H1 (cell line): Measurements from ENCODE around the gene USP35. TPM values are rescaled to one million over a fixed set of nuclear protein-coding genes. Genes with fewer than 3 reads are reported as not detected.

ENCODE experiments used
- CTCF ChIA-PET: fragments of 300-600 bp; sonication (Branson Sonifier 250); formaldehyde crosslinking; loops from one replicate; lab custom pipeline; 2021; ENCODE audit not compliant: partially characterized antibody; lab: Charles Lee
- POLR2A ChIA-PET: fragments of 300-600 bp; sonication (Branson Sonifier 250); formaldehyde crosslinking; loops from one replicate; lab custom pipeline; 2021; ENCODE audit warnings: inconsistent platforms; ENCODE audit not compliant: partially characterized antibody; lab: Charles Lee
- DNase-seq, 2 experiments: peaks; one replicate each; pipeline versions ENCODE4 v3.0.0 to v3.0.0-alpha.2; 2010 to 2022; ENCODE audit warnings: low spot score in 2 of 2, low read depth in 1 of 2, mixed read lengths in 1 of 2
- FAIRE-seq: peaks from 2 replicates; lab custom pipeline; 2011; peaks lifted over from hg19 to GRCh38; lab: Jason Lieb, UNC
- H2AFZ ChIP-seq: 2 replicates; pipeline ENCODE4 v1.8.1; 2012; ENCODE audit warnings: low read length, inconsistent platforms
- H2AK5ac ChIP-seq: 2 replicates; pipeline ENCODE4 v1.6.1; 2013; ENCODE audit warnings: low read depth, low read length
- H2BK120ac ChIP-seq: replicated peaks from 2 replicates; pipeline ENCODE3; 2013; ENCODE audit warnings: low read depth, low read length, inconsistent platforms
- H2BK12ac ChIP-seq: 2 replicates; pipeline ENCODE4 v1.6.1; 2013; ENCODE audit warnings: low read depth, low read length
- H2BK15ac ChIP-seq: 2 replicates; pipeline ENCODE4 v1.6.1; 2013; ENCODE audit warnings: low read length
- H2BK20ac ChIP-seq: 2 replicates; pipeline ENCODE4 v1.6.1; 2013; ENCODE audit warnings: low read length
- H2BK5ac ChIP-seq: 2 replicates; pipeline ENCODE4 v1.6.1; 2013; ENCODE audit warnings: low read depth, low read length
- H3K14ac ChIP-seq: 2 replicates; pipeline ENCODE4 v1.6.1; 2013; ENCODE audit warnings: inconsistent platforms; ENCODE audit not compliant: insufficient read length
- H3K18ac ChIP-seq: 2 replicates; pipeline ENCODE4 v1.6.1; 2013; ENCODE audit warnings: low read length; ENCODE audit errors: extremely low read depth
- H3K23ac ChIP-seq: 2 replicates; pipeline ENCODE4 v1.6.1; 2013; ENCODE audit warnings: inconsistent platforms; ENCODE audit not compliant: insufficient read length
- H3K23me2 ChIP-seq: 2 replicates; pipeline ENCODE4 v1.6.1; 2013; ENCODE audit warnings: low read depth, low read length
- H3K27ac ChIP-seq: 2 replicates; pipeline ENCODE4 v1.6.1; 2011; ENCODE audit warnings: low read depth, low read length, inconsistent platforms
- H3K27me3 ChIP-seq, 4 experiments: replicated peaks in 1 of 4; 1 replicate in 1 of 4; 2 replicates in 3 of 4; pipeline versions ENCODE4 v1.6.1 to v1.8.1; 2011 to 2013; ENCODE audit warnings: low read length in 3 of 4, mild to moderate bottlenecking in 3 of 4, inconsistent platforms in 2 of 4, mixed read lengths in 2 of 4, moderate library complexity in 1 of 4; ENCODE audit not compliant: control insufficient read depth in 3 of 4, insufficient read depth in 3 of 4; ENCODE audit errors: extremely low read depth in 1 of 4
- H3K36me3 ChIP-seq, 4 experiments: 2 replicates each; pipeline versions ENCODE4 v1.6.1 to v1.8.1; 2011 to 2013; ENCODE audit warnings: mild to moderate bottlenecking in 4 of 4, low read length in 3 of 4, moderate library complexity in 2 of 4, control low read depth in 1 of 4, inconsistent platforms in 1 of 4; ENCODE audit not compliant: insufficient read depth in 4 of 4, control insufficient read depth in 2 of 4
- H3K4ac ChIP-seq: replicated peaks from 2 replicates; pipeline ENCODE3; 2013; ENCODE audit warnings: low read length, low read depth, mixed read lengths, inconsistent platforms; ENCODE audit not compliant: insufficient read length
- H3K4me1 ChIP-seq, 4 experiments: replicated peaks in 1 of 4; 1 replicate in 1 of 4; 2 replicates in 3 of 4; pipeline versions ENCODE4 v1.6.1 to v1.8.1; 2011 to 2013; ENCODE audit warnings: low read length in 3 of 4, inconsistent platforms in 2 of 4, mixed read lengths in 1 of 4; ENCODE audit not compliant: insufficient read depth in 4 of 4, control insufficient read depth in 3 of 4
- H3K4me2 ChIP-seq, 2 experiments: 2 replicates each; pipeline versions ENCODE4 v1.6.1 to v1.8.1; 2011 to 2013; ENCODE audit warnings: low read depth in 2 of 2, low read length in 2 of 2, control low read depth in 1 of 2, inconsistent platforms in 1 of 2, mild to moderate bottlenecking in 1 of 2; ENCODE audit not compliant: insufficient read depth in 1 of 2
- H3K4me3 ChIP-seq, 4 experiments: fragments of 200-600, 300-600 bp in 1 of 4; sonication (generic), shearing (Covaris generic), sonication (Bioruptor Twin) in 1 of 4; 2 replicates each; pipeline versions ENCODE4 v1.5.1 to v1.8.1; 2011 to 2016; ENCODE audit warnings: low read length in 4 of 4, low read depth in 3 of 4, control low read depth in 2 of 4, inconsistent platforms in 2 of 4, mild to moderate bottlenecking in 2 of 4, mixed read lengths in 1 of 4, moderate library complexity in 1 of 4; ENCODE audit not compliant: insufficient read depth in 2 of 4; ENCODE audit errors: extremely low read depth in 1 of 4
- H3K56ac ChIP-seq: replicated peaks from 2 replicates; pipeline ENCODE3; 2013; ENCODE audit warnings: low read depth, mild to moderate bottlenecking, mixed read lengths, low read length, inconsistent platforms; ENCODE audit not compliant: insufficient read length
- H3K79me1 ChIP-seq: 2 replicates; pipeline ENCODE4 v1.6.1; 2013; ENCODE audit warnings: low read depth, low read length, control low read depth
- H3K79me2 ChIP-seq, 2 experiments: 2 replicates each; pipeline versions ENCODE4 v1.6.1 to v1.8.1; 2012 to 2013; ENCODE audit warnings: low read length in 2 of 2, mild to moderate bottlenecking in 2 of 2, inconsistent platforms in 1 of 2; ENCODE audit not compliant: insufficient read depth in 2 of 2, control insufficient read depth in 1 of 2
- H3K9ac ChIP-seq, 4 experiments: replicated peaks in 1 of 4; 1 replicate in 1 of 4; 2 replicates in 3 of 4; pipeline versions ENCODE4 v1.6.1 to v1.8.1; 2011 to 2013; ENCODE audit warnings: low read depth in 3 of 4, low read length in 3 of 4, control low read depth in 2 of 4, mild to moderate bottlenecking in 2 of 4, moderate library complexity in 2 of 4, inconsistent platforms in 1 of 4; ENCODE audit errors: extremely low read depth in 1 of 4
- H3K9me3 ChIP-seq, 2 experiments: 2 replicates each; pipeline versions ENCODE4 v1.6.1 to v1.8.1; 2012 to 2013; ENCODE audit warnings: mild to moderate bottlenecking in 2 of 2, moderate library complexity in 2 of 2, control low read depth in 1 of 2, inconsistent platforms in 1 of 2, low read depth in 1 of 2, low read length in 1 of 2, mixed read lengths in 1 of 2; ENCODE audit not compliant: insufficient read depth in 2 of 2
- H4K20me1 ChIP-seq, 2 experiments: replicated peaks in 1 of 2; 2 replicates each; pipeline versions ENCODE3 to v1.8.1; 2011 to 2013; ENCODE audit warnings: inconsistent platforms in 2 of 2, low read length in 2 of 2, mild to moderate bottlenecking in 1 of 2; ENCODE audit not compliant: insufficient read depth in 2 of 2, control insufficient read depth in 1 of 2
- H4K5ac ChIP-seq: 2 replicates; pipeline ENCODE4 v1.6.1; 2013; ENCODE audit warnings: low read length, low read depth, mixed read lengths, inconsistent platforms; ENCODE audit not compliant: insufficient read length
- H4K8ac ChIP-seq: 2 replicates; pipeline ENCODE4 v1.8.0; 2013; ENCODE audit warnings: mild to moderate bottlenecking, moderate library complexity, low read length, inconsistent platforms; ENCODE audit not compliant: insufficient read depth; ENCODE audit errors: extremely low read depth
- H4K91ac ChIP-seq: replicated peaks from 2 replicates; pipeline ENCODE3; 2013; ENCODE audit warnings: low read length, mixed read lengths, inconsistent platforms; ENCODE audit not compliant: insufficient read length
- HDAC6 ChIP-seq: IDR thresholded peaks from one replicate; pipeline ENCODE4 v1.7.1; 2012; ENCODE audit warnings: low read depth, mild to moderate bottlenecking, inconsistent platforms, low read length, moderate library complexity
- KDM1A ChIP-seq: fragments of 200-600, 300-600 bp; sonication (generic); IDR thresholded peaks from 2 replicates; pipeline ENCODE4 v1.7.1; 2016; ENCODE audit warnings: mild to moderate bottlenecking, low read length, borderline replicate concordance
- SAP30 ChIP-seq: fragments of 300-600 bp; sonication (generic); IDR thresholded peaks from 2 replicates; pipeline ENCODE4 v1.7.1; 2012; ENCODE audit warnings: low read length, moderate library complexity, mild to moderate bottlenecking, inconsistent platforms; ENCODE audit not compliant: insufficient read depth, insufficient replicate concordance
- SIN3A ChIP-seq, 2 experiments: IDR thresholded peaks in 1 of 2; conservative IDR thresholded peaks in 1 of 2; 2 replicates each; pipeline ENCODE4 v1.6.1; 2011 to 2012; ENCODE audit warnings: low read length in 2 of 2, improper control_type of control experiment in 1 of 2, low read depth in 1 of 2, mild to moderate bottlenecking in 1 of 2
- WGBS, 2 experiments: shearing (Covaris generic) in 1 of 2; methylation state at CpG; one replicate each; pipeline versions ENCODE4 v1.1.6 to v1.1.7; 2013 to 2015; ENCODE audit warnings: low lambda C conversion rate in 2 of 2, mixed read lengths in 2 of 2, inconsistent platforms in 1 of 2, low coverage in 1 of 2, missing lambda C conversion rate in 1 of 2; ENCODE audit not compliant: insufficient replicate concordance in 2 of 2, insufficient coverage in 1 of 2, insufficient read length in 1 of 2; ENCODE audit errors: extremely low coverage in 1 of 2, missing lambda C conversion rate in 1 of 2; 5-methylcytosine and 5-hydroxymethylcytosine counted together
- polyA plus RNA-seq, 7 experiments: library from polyadenylated mRNA; depleted of rRNA in 3 of 7; stranded (reverse) in 5 of 7; unstranded in 2 of 7; fragments of >200 nt in 5 of 7; fragments of 200-250 nt in 2 of 7; gene quantifications; 1 replicate in 5 of 7; 2 replicates in 1 of 7; 4 replicates in 1 of 7; pipeline versions ENCODE4 v1.2.1 to v1.2.3, GENCODE V29; 2011 to 2013; ENCODE audit warnings: missing spikeins in 2 of 7, mixed read lengths in 2 of 7
- total RNA-seq: library from RNA; stranded (reverse); fragmentation: NEBNext Ultra II Directional; extraction: Animal tissue kit (Norgen Biotek cat#: 25700); gene quantifications from 2 replicates; pipeline ENCODE4 v1.2.1, GENCODE V29; 2021

USP35 gene
- total and polyA plus RNA-seq, 2 of the 8 experiments (the other 6 are each of a cell fraction or from before 2014, with no cell fraction given), result 4.6 to 6.8 TPM

- Histone ChIP-seq H3K79me1 (peaks cover 2% of the 10 kb centered on the region; the same call in 1 of the 2 replicates), H2BK20ac (no peak overlapping the region), H2BK120ac (no peak overlapping the region), H3K79me2 (no peaks in the 10 kb centered on the region), H3K4me1 (peaks cover 0 to 11% (median 2%) of the 10 kb centered on the region in 4 experiments; a peak in 6 of 7 replicates), H3K4me2 (peak overlapping the region; percentile 74 to 86), H2BK12ac (no peak overlapping the region), H3K9ac (no peak overlapping the region), H2AFZ (no peak overlapping the region), H4K20me1 (peaks cover 0 to 3% of the 10 kb centered on the region in 2 experiments), H2BK15ac (no peak overlapping the region), H3K27ac (no peak overlapping the region), H2BK5ac (no peak overlapping the region), H3K36me3 (no peaks in the 10 kb centered on the region), H3K56ac (no peak overlapping the region), H2AK5ac (no peak overlapping the region), H3K18ac (no peak overlapping the region), H3K4me3 (peak overlapping the region; percentile 54 to 84 (median 79)), H4K8ac (no peak overlapping the region), H3K4ac (no peak overlapping the region), H4K91ac (no peak overlapping the region), H3K23me2 (peaks cover 10% of the 10 kb centered on the region), H3K27me3 (peaks cover 0 to 4% (median 2%) of the 10 kb centered on the region in 4 experiments; a peak in 1 of 7 replicates), H4K5ac (no peak overlapping the region), H3K9me3 (no peaks in the 10 kb centered on the region), H3K23ac (no peak overlapping the region), H3K14ac (no peak overlapping the region)
- TF ChIP-seq SAP30 (peak; percentile 71), HDAC6 (no peak), KDM1A (no peak), SIN3A (conservative IDR thresholded peaks at IDR 0.05 in 1 of 2, IDR thresholded peaks at IDR 0.05 in 1 of 2; ENCODE audit: low read depth in 1 of 2, low read length in 2 of 2) (0 out of 4 replicates have a peak, but pooled peaks have one; percentile 19 to 45)
- DNase-seq, result no peak
- FAIRE-seq, result no peak
- ChIA-PET POLR2A (interaction anchor here (0.8 to 3.7 kb wide), 6 partner anchors 12 to 48 kb away, joined by 3 to 16 read pairs (median 3); partner anchors contain the start of gene ALG8), CTCF (interaction anchor here (0.9 kb wide), 1 partner anchor 377 kb away, joined by 3 read pairs; no protein-coding TSS in a partner anchor)
- WGBS, 2 experiments, result 36% methylated on average over 26 of the region's 31 CpGs; no CpG with 5 or more reads in 1 of the 2 experiments
These were observed 1.1 kb upstream of the USP35 start for GRCh38 chr11:78187366-78188285.
